HEK293 (cell line): Measurements from ENCODE around the gene AIF1L.

Experiments used
- CTCF ChIA-PET: fragments of 350-600 bp; formaldehyde crosslinking; extraction: SDS; loops from one replicate; lab custom pipeline; 2021; ENCODE audit warnings: antibody characterized with exemption; lab: Yijun Ruan, JAX
- POLR2A ChIA-PET: fragments of 300-600 bp; formaldehyde crosslinking; extraction: SDS; loops from one replicate; lab custom pipeline; 2020; ENCODE audit warnings: antibody characterized with exemption, inconsistent platforms; lab: Yijun Ruan, JAX
- H3K27ac ChIP-seq: fragments of 200-500 bp; sonication (Bioruptor generic); 2 replicates; pipeline ENCODE4 v1.5.1; 2014; ENCODE audit warnings: low read depth, low read length, control low read depth, inconsistent platforms; ENCODE audit errors: extremely low read depth
- H3K36me3 ChIP-seq, 2 experiments: fragments of 200-500 bp in 1 of 2; sonication (Bioruptor generic) in 1 of 2; 1 replicate in 1 of 2; 2 replicates in 1 of 2; pipeline ENCODE4 v1.5.1; 2014 to 2017; ENCODE audit warnings: inconsistent platforms in 2 of 2, low read length in 2 of 2; ENCODE audit not compliant: control insufficient read depth in 2 of 2, insufficient read depth in 1 of 2
- H3K4me1 ChIP-seq: fragments of 200-500 bp; sonication (Bioruptor generic); 2 replicates; pipeline ENCODE4 v1.5.1; 2014; ENCODE audit warnings: mild to moderate bottlenecking, low read length, inconsistent platforms; ENCODE audit not compliant: control insufficient read depth, insufficient read depth
- H3K4me3 ChIP-seq: 2 replicates; pipeline ENCODE4 v1.5.1; 2011; ENCODE audit warnings: low read depth, mild to moderate bottlenecking, control low read depth, low read length, moderate library complexity
- H3K9me3 ChIP-seq: fragments of 200-500 bp; sonication (Bioruptor generic); 2 replicates; pipeline ENCODE4 v1.5.1; 2014; ENCODE audit warnings: low read depth, low read length, inconsistent platforms; ENCODE audit not compliant: control insufficient read depth, insufficient read depth
- EGR2 ChIP-seq: fragments of 450-650 bp; formaldehyde crosslinking; IDR thresholded peaks from 2 replicates; pipeline ENCODE4 v1.5.1; 2016; ENCODE audit warnings: low read depth, missing biosample characterization, missing genetic modification characterization
- GLI2 ChIP-seq: fragments of 450-650 bp; formaldehyde crosslinking; IDR thresholded peaks from 2 replicates; pipeline ENCODE4; 2017; ENCODE audit warnings: missing biosample characterization, missing genetic modification characterization, low read depth, borderline replicate concordance
- GLIS1 ChIP-seq: fragments of 450-650 bp; formaldehyde crosslinking; IDR thresholded peaks from 2 replicates; pipeline ENCODE4 v1.5.1; 2016; ENCODE audit warnings: missing biosample characterization, missing genetic modification characterization
- REPIN1 ChIP-seq: fragments of 450-650 bp; formaldehyde crosslinking; IDR thresholded peaks from 2 replicates; pipeline ENCODE4 v1.5.1; 2017; ENCODE audit warnings: missing biosample characterization, missing genetic modification characterization, low read depth
- SETDB1 ChIP-seq: IDR thresholded peaks from one replicate; pipeline ENCODE4 v1.6.1; 2017; ENCODE audit warnings: mild to moderate bottlenecking, low read length, moderate library complexity, mixed read lengths; ENCODE audit not compliant: insufficient read length
- SP3 ChIP-seq: fragments of 450-650 bp; formaldehyde crosslinking; IDR thresholded peaks from 2 replicates; pipeline ENCODE4 v1.5.1; 2016; ENCODE audit warnings: missing biosample characterization, missing genetic modification characterization
- YY2 ChIP-seq: fragments of 450-650 bp; formaldehyde crosslinking; IDR thresholded peaks from 2 replicates; pipeline ENCODE4 v1.5.1; 2016; ENCODE audit warnings: missing biosample characterization, missing genetic modification characterization
- ZBTB1 ChIP-seq: fragments of 450-650 bp; formaldehyde crosslinking; IDR thresholded peaks from 2 replicates; pipeline ENCODE4 v1.5.1; 2016; ENCODE audit warnings: missing biosample characterization, missing genetic modification characterization
- ZBTB44 ChIP-seq: fragments of 450-650 bp; IDR thresholded peaks from 2 replicates; pipeline ENCODE4 v1.5.1; 2018; ENCODE audit warnings: missing biosample characterization, mild to moderate bottlenecking, missing genetic modification characterization
- ZNF146 ChIP-seq: fragments of 450-650 bp; formaldehyde crosslinking; IDR thresholded peaks from 2 replicates; pipeline ENCODE4 v1.5.1; 2016; ENCODE audit warnings: missing biosample characterization, missing genetic modification characterization
- ZNF184 ChIP-seq: fragments of 450-650 bp; IDR thresholded peaks from 2 replicates; pipeline ENCODE4 v1.5.1; 2018; ENCODE audit warnings: missing biosample characterization, mild to moderate bottlenecking, missing genetic modification characterization
- ZNF202 ChIP-seq: fragments of 450-650 bp; formaldehyde crosslinking; IDR thresholded peaks from 2 replicates; pipeline ENCODE4 v1.5.1; 2016; ENCODE audit warnings: missing biosample characterization, missing genetic modification characterization, borderline replicate concordance
- ZNF24 ChIP-seq: fragments of 450-650 bp; formaldehyde crosslinking; IDR thresholded peaks from 2 replicates; pipeline ENCODE4 v1.5.1; 2016; ENCODE audit warnings: missing biosample characterization, missing genetic modification characterization
- ZNF280D ChIP-seq: fragments of 450-650 bp; formaldehyde crosslinking; IDR thresholded peaks from 2 replicates; pipeline ENCODE4 v1.5.1; 2016; ENCODE audit warnings: missing biosample characterization, missing genetic modification characterization
- ZNF341 ChIP-seq: fragments of 450-650 bp; formaldehyde crosslinking; IDR thresholded peaks from 2 replicates; pipeline ENCODE4; 2016; ENCODE audit warnings: low read depth, missing biosample characterization, missing genetic modification characterization
- ZNF501 ChIP-seq: fragments of 450-650 bp; formaldehyde crosslinking; IDR thresholded peaks from 2 replicates; pipeline ENCODE4 v1.5.1; 2016; ENCODE audit warnings: missing biosample characterization, missing genetic modification characterization
- ZNF544 ChIP-seq: fragments of 450-650 bp; formaldehyde crosslinking; IDR thresholded peaks from 2 replicates; pipeline ENCODE4 v1.5.0; 2017; ENCODE audit warnings: missing biosample characterization, missing genetic modification characterization
- ZNF549 ChIP-seq: fragments of 450-650 bp; IDR thresholded peaks from 2 replicates; pipeline ENCODE4 v1.5.1; 2018; ENCODE audit warnings: missing biosample characterization, missing genetic modification characterization, mild to moderate bottlenecking, inconsistent platforms, moderate library complexity
- ZNF585B ChIP-seq: fragments of 450-650 bp; formaldehyde crosslinking; IDR thresholded peaks from 2 replicates; pipeline ENCODE4 v1.5.1; 2016; ENCODE audit warnings: missing biosample characterization, missing genetic modification characterization
- ZNF664 ChIP-seq: fragments of 450-650 bp; formaldehyde crosslinking; IDR thresholded peaks from 2 replicates; pipeline ENCODE4 v1.5.1; 2016; ENCODE audit warnings: missing biosample characterization, missing genetic modification characterization
- ZNF692 ChIP-seq: fragments of 450-650 bp; formaldehyde crosslinking; IDR thresholded peaks from 2 replicates; pipeline ENCODE4 v1.5.1; 2016; ENCODE audit warnings: missing biosample characterization, missing genetic modification characterization
- ZNF76 ChIP-seq: fragments of 450-650 bp; formaldehyde crosslinking; IDR thresholded peaks from 2 replicates; pipeline ENCODE4; 2016; ENCODE audit warnings: low read depth, missing biosample characterization, missing genetic modification characterization, borderline replicate concordance
- ZSCAN5A ChIP-seq: fragments of 450-650 bp; formaldehyde crosslinking; IDR thresholded peaks from 2 replicates; pipeline ENCODE4 v1.5.1; 2016; ENCODE audit warnings: missing biosample characterization, missing genetic modification characterization

Gene AIF1L

GRCh38 chr9:131125288-131126058, 29.1 kb downstream of the AIF1L start, which contains the start of gene NUP214 (continued):
- TF ChIP-seq ZNF585B (tag by site-specific recombination): no peak
- TF ChIP-seq ZSCAN5A (tag by site-specific recombination): no peak
- peak; percentile 74 for TF ChIP-seq GLIS1 (tag by site-specific recombination)
- peak; percentile 59 for TF ChIP-seq ZNF692 (tag by site-specific recombination)
- TF ChIP-seq YY2 (tag by site-specific recombination): peak; percentile 77
- peak; percentile 59 for TF ChIP-seq ZNF24
- peak; percentile 85 for TF ChIP-seq SP3 (tag by site-specific recombination)
- no peak for TF ChIP-seq GLI2 (tag by site-specific recombination)
- TF ChIP-seq ZNF341 (tag by site-specific recombination): 0 out of 2 replicates have a peak, but pooled peaks have one; percentile 29
- peak; percentile 24; the same call in 1 of the 2 replicates for TF ChIP-seq ZNF146 (tag by site-specific recombination)
- 0 out of 2 replicates have a peak, but pooled peaks have one; percentile 21 for TF ChIP-seq ZNF280D
- peak; percentile 80 for TF ChIP-seq ZNF76 (tag by site-specific recombination)
- TF ChIP-seq ZBTB44 (tag by site-specific recombination): no peak
- TF ChIP-seq REPIN1: 0 out of 2 replicates have a peak, but pooled peaks have one; percentile 60

GRCh38 chr9:131126059-131126426, 29.7 kb downstream of the AIF1L start:
- H3K4me3 ChIP-seq: peak overlapping the region; percentile 84
- H3K9me3 ChIP-seq: no peaks in the 10 kb centered on the region
- H3K36me3 ChIP-seq: peaks cover 0 to 46% of the 10 kb centered on the region in 2 experiments; a peak in 1 of 3 replicates
- POLR2A ChIA-PET: interaction anchor here (1.0 to 3.2 kb wide), 12 partner anchors 8 to 131 kb away, joined by 3 to 61 read pairs (median 6); partner anchors contain the start of gene AIF1L
- no peak overlapping the region; the same call in 1 of the 2 replicates for H3K27ac ChIP-seq
- CTCF ChIA-PET: interaction anchor here (1.0 to 1.3 kb wide), 4 partner anchors 22 to 79 kb away, joined by 3 to 6 read pairs (median 4); no protein-coding TSS in a partner anchor
- H3K4me1 ChIP-seq: no peaks in the 10 kb centered on the region
- TF ChIP-seq ZBTB1: no peak
- TF ChIP-seq EGR2 (tag by site-specific recombination): no peak
- no peak for TF ChIP-seq ZNF184
- no peak for TF ChIP-seq ZNF501
- TF ChIP-seq ZNF549 (tag by site-specific recombination): no peak
- TF ChIP-seq ZNF544 (tag by site-specific recombination): no peak
- no peak for TF ChIP-seq ZNF664 (tag by site-specific recombination)
- TF ChIP-seq SETDB1: no peak
- TF ChIP-seq ZNF202: no peak
- no peak for TF ChIP-seq ZNF280D
